ENCODE results near the gene PLCB3. TPM values are rescaled to one million over a fixed set of nuclear protein-coding genes. Genes with fewer than 3 reads are reported as not detected.

Gene PLCB3
- total and polyA plus RNA-seq, 2 experiments from 2014 or later: 28.1 to 103 TPM

GRCh38 chr11:64219354-64219684, 32.0 kb upstream of the PLCB3 start:
- Histone ChIP-seq H3K9me2 (ENCODE audit: insufficient read depth) (no peaks in the 10 kb centered on the region), H3K79me2 (replicated peaks; ENCODE audit: insufficient read depth) (no peaks in the 10 kb centered on the region), H3F3A (replicated peaks; ENCODE audit: low read depth) (0 out of 2 replicates have a peak, but pooled peaks cover 3% of the 10 kb centered on the region), H3K4me2 (no peak overlapping the region), H3K36me3 (ENCODE audit: insufficient read depth) (peaks cover 4% of the 10 kb centered on the region; the same call in 1 of the 2 replicates), H3K27me3 (ENCODE audit: insufficient read depth) (no peaks in the 10 kb centered on the region), H3K4me1 (ENCODE audit: insufficient read depth) (no peaks in the 10 kb centered on the region), H3K4me3 (no peak overlapping the region), H4K20me1 (replicated peaks; ENCODE audit: insufficient read depth) (no peaks in the 10 kb centered on the region), H3K27ac (ENCODE audit: low read depth) (no peak overlapping the region), H2AFZ (no peak overlapping the region)
- TF ChIP-seq REST (IDR thresholded peaks at IDR 0.05; ENCODE audit: unreplicated experiment): no peak
- no peak for TF ChIP-seq CTCF (conservative IDR thresholded peaks at IDR 0.05; ENCODE audit: low read depth in 2 of 2)
- no peak for TF ChIP-seq CREB1 (CRISPR knock-in tag; IDR thresholded peaks at IDR 0.05; ENCODE audit: low read depth)
- TF ChIP-seq ZNF114 (CRISPR knock-in tag; IDR thresholded peaks at IDR 0.05): no peak
- no peak for TF ChIP-seq ETS1 (IDR thresholded peaks at IDR 0.05)
- no peak for TF ChIP-seq ZNF331 (CRISPR knock-in tag; IDR thresholded peaks at IDR 0.05; ENCODE audit: low read depth)
- H3K9me3 Mint-ChIP-seq: no peaks in the 10 kb centered on the region
- DNase-seq (ENCODE audit: low spot score) (no peak), ATAC-seq (no peak)
- peaks cover 11% of the 10 kb centered on the region; the same call in 2 of the 3 replicates for H3K36me3 Mint-ChIP-seq (ENCODE audit: low read depth)
- no peak overlapping the region for H3K27ac Mint-ChIP-seq
- no peak overlapping the region for H3K4me3 Mint-ChIP-seq
- peaks cover 4% of the 10 kb centered on the region; the same call in 1 of the 3 replicates for H3K4me1 Mint-ChIP-seq
- peaks cover 5% of the 10 kb centered on the region for H3K27me3 Mint-ChIP-seq (ENCODE audit: insufficient read depth, low read depth, poor library complexity)

GRCh38 chr11:64219755-64220154, 31.6 kb upstream of the PLCB3 start:
- Mint-ChIP-seq H3K27ac (no peak overlapping the region), H3K4me1 (peaks cover 4% of the 10 kb centered on the region; the same call in 1 of the 3 replicates), H3K4me3 (no peak overlapping the region), H3K36me3 (ENCODE audit: low read depth) (peaks cover 7% of the 10 kb centered on the region; the same call in 2 of the 3 replicates), H3K9me3 (no peaks in the 10 kb centered on the region), H3K27me3 (ENCODE audit: insufficient read depth, low read depth, poor library complexity) (peaks cover 5% of the 10 kb centered on the region)
- H2AFZ ChIP-seq: no peak overlapping the region
- no peak for ATAC-seq
- peaks cover 4% of the 10 kb centered on the region; the same call in 1 of the 2 replicates for H3K36me3 ChIP-seq (ENCODE audit: insufficient read depth)
- 0 out of 2 replicates have a peak, but pooled peaks cover 3% of the 10 kb centered on the region for H3F3A ChIP-seq (replicated peaks; ENCODE audit: low read depth)
- no peaks in the 10 kb centered on the region for H3K4me1 ChIP-seq (ENCODE audit: insufficient read depth)
- H3K79me2 ChIP-seq (replicated peaks; ENCODE audit: insufficient read depth): no peaks in the 10 kb centered on the region
- no peak overlapping the region for H3K4me2 ChIP-seq
- H3K4me3 ChIP-seq: no peak overlapping the region
- no peaks in the 10 kb centered on the region for H4K20me1 ChIP-seq (replicated peaks; ENCODE audit: insufficient read depth)
- DNase-seq (ENCODE audit: low spot score): no peak
- no peak overlapping the region for H3K27ac ChIP-seq (ENCODE audit: low read depth)
- H3K27me3 ChIP-seq (ENCODE audit: insufficient read depth): no peaks in the 10 kb centered on the region
- H3K9me2 ChIP-seq (ENCODE audit: insufficient read depth): no peaks in the 10 kb centered on the region
- TF ChIP-seq REST (IDR thresholded peaks at IDR 0.05; ENCODE audit: unreplicated experiment) (no peak), CREB1 (CRISPR knock-in tag; IDR thresholded peaks at IDR 0.05; ENCODE audit: low read depth) (no peak), ZNF114 (CRISPR knock-in tag; IDR thresholded peaks at IDR 0.05) (no peak), POLR2AphosphoS5 (IDR thresholded peaks at IDR 0.05; ENCODE audit: low read depth) (no peak), ZNF331 (CRISPR knock-in tag; IDR thresholded peaks at IDR 0.05; ENCODE audit: low read depth) (no peak), STAT1 (IDR thresholded peaks at IDR 0.05; ENCODE audit: unreplicated experiment) (no peak), EZH2 (IDR thresholded peaks at IDR 0.05; ENCODE audit: low read depth, unreplicated experiment) (no peak)
